A673 (cell line): ENCODE data around the gene MFSD6L. TPM values are rescaled to one million over a fixed set of nuclear protein-coding genes. Genes with fewer than 3 reads are reported as not detected.
"Not testable (repeated sequence)": the region's sequence is repeated elsewhere in the genome, so short reads cannot be mapped to it uniquely, and the experiment has no call there.

ENCODE experiments used
- BruUV-seq: library from RNA; stranded (reverse); fragments of 400-500 nt; replicated peaks from 2 replicates; lab custom pipeline; 2021; lab: Mats Ljungman, UMichigan
- CTCF ChIA-PET: fragments of 300-600 bp; sonication (Branson Sonifier 250); formaldehyde crosslinking; loops from one replicate; lab custom pipeline; 2022; ENCODE audit warnings: antibody characterized with exemption; lab: Charles Lee
- POLR2A ChIA-PET: fragments of 300-600 bp; sonication (Branson Sonifier 250); formaldehyde crosslinking; loops from one replicate; lab custom pipeline; 2022; ENCODE audit warnings: antibody characterized with exemption; ENCODE audit not compliant: low non-redundant PET; lab: Charles Lee
- DNase-seq: peaks from one replicate; pipeline ENCODE4 v3.0.0-alpha.2; 2015; ENCODE audit warnings: low spot score
- H3K27ac ChIP-seq: fragments of 200-600 bp; sonication (generic); 2 replicates; pipeline ENCODE4 v1.5.1; 2016; ENCODE audit warnings: mixed run types, low read depth, mild to moderate bottlenecking, mixed read lengths, antibody characterized with exemption, low read length; ENCODE audit not compliant: poor library complexity, severe bottlenecking
- H3K27me3 ChIP-seq: fragments of 200-600 bp; sonication (generic); replicated peaks from 2 replicates; pipeline ENCODE4 v1.6.1; 2017; ENCODE audit warnings: mixed run types, low read depth, mild to moderate bottlenecking, mixed read lengths, antibody characterized with exemption, low read length; ENCODE audit not compliant: insufficient read depth, poor library complexity
- H3K36me3 ChIP-seq: fragments of 200-600 bp; sonication (generic); 2 replicates; pipeline ENCODE4 v1.6.1; 2016; ENCODE audit warnings: mixed run types, mild to moderate bottlenecking, mixed read lengths, antibody characterized with exemption, low read length; ENCODE audit not compliant: insufficient read depth, poor library complexity, severe bottlenecking
- H3K4me1 ChIP-seq: fragments of 200-600 bp; sonication (generic); 2 replicates; pipeline ENCODE4 v1.6.1; 2017; ENCODE audit warnings: mixed run types, mild to moderate bottlenecking, mixed read lengths, antibody characterized with exemption, low read length; ENCODE audit not compliant: insufficient read depth, poor library complexity, severe bottlenecking
- H3K4me3 ChIP-seq: fragments of 200-600 bp; sonication (generic); 2 replicates; pipeline ENCODE4 v1.5.1; 2016; ENCODE audit warnings: low read depth, mixed run types, mild to moderate bottlenecking, mixed read lengths, low read length; ENCODE audit not compliant: poor library complexity, severe bottlenecking
- H3K9me3 ChIP-seq: fragments of 200-600 bp; sonication (generic); 2 replicates; pipeline ENCODE4 v1.6.1; 2016; ENCODE audit warnings: mixed run types, low read depth, mild to moderate bottlenecking, mixed read lengths, antibody characterized with exemption, low read length; ENCODE audit not compliant: poor library complexity, severe bottlenecking
- EZH2 ChIP-seq: fragments of 200-600 bp; sonication (generic); IDR thresholded peaks from 2 replicates; pipeline ENCODE4 v1.6.1; 2017; ENCODE audit warnings: borderline replicate concordance, low read depth, mild to moderate bottlenecking, mixed read lengths, antibody characterized with exemption, low read length; ENCODE audit not compliant: poor library complexity, severe bottlenecking
- intact Hi-C: fragments of 100-400 bp; cut with micrococcal nuclease; formaldehyde crosslinking; loops from one replicate; pipeline ENCODE4 v1.10.0; 2022; ENCODE audit not compliant: unreplicated experiment
- total RNA-seq: library from RNA; stranded (reverse); gene quantifications from 2 replicates; pipeline ENCODE4 v1.2.3, GENCODE V29; 2021
- TF ChIP-seq, protein P1 (sequence below): fragments of 300-800, 200-600 bp; sonication (generic); conservative IDR thresholded peaks from 2 replicates; pipeline ENCODE4 v1.5.1; 2017; ENCODE audit warnings: low read depth, mild to moderate bottlenecking, antibody characterized with exemption, low read length, moderate library complexity, mixed read lengths

The MFSD6L gene
- total RNA-seq, 1 experiment from 2014 or later, result not detected

DNA sequence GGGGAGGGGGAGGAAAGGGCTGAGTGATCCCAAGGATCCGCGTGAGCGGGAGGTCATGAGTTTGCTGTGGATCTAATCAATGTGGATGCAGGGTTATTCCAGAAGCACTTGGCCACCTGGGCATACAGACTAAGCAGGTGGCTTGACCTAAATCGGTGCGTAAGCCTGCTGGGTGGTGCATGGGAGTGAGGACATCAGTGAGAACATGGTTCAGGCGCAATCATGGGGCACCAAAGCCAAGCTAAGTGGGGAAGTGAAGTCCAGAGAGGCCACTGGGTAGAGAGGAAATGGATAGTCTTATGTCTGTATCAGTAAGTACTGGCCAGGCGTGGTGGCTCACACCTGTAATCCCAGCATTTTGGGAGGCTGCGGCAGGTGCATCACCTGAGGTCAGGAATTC lies 18.9 kb upstream of the MFSD6L start:
- CTCF ChIA-PET, result no interaction called here
- DNase-seq, result no peak
- BruUV-seq, result no TSS peak

DNA sequence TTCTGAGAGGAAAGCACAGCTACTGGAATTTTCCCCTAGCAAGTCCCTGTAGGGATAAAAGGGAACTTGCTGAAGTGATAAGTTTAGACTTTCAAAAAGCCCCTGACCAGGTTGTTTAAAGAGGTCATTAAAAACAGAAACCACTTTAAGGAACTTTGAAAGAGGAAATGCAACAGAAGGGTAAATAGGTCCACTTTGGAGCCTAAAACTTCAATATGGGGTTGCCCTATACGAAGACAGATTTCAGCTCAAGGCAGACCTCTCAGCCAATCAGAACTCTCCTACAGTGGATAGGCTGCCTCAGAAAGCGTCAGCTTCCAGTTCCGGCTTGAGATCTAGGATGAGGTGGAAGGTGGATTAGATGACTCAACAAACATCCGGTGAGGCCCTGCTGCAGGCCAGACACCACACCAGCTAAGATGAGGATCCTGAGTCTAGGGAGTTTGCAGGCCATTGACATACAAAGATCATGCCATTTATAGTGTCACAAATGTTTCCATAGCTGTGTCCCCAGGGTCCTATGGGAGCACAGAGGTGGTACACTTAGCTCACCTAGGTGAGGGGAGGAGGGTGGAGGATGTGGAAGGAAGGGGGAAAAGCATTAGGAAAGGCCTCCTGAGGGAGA lies 7.9 kb upstream of the MFSD6L start:
- Histone ChIP-seq H3K27ac (no peak overlapping the region), H3K36me3 (no peaks in the 10 kb centered on the region), H3K4me1 (no peaks in the 10 kb centered on the region), H3K27me3 (no peaks in the 10 kb centered on the region), H3K4me3 (no peak overlapping the region), H3K9me3 (peaks cover 5% of the 10 kb centered on the region)
- intact Hi-C loops, result loop anchor here (5.0 kb wide), 1 partner anchor 90 kb away; no protein-coding TSS in a partner anchor
- POLR2A ChIA-PET, result no interaction called here
- no peak for DNase-seq
- TF ChIP-seq EZH2, result no peak
- TF ChIP-seq, protein P1, sequence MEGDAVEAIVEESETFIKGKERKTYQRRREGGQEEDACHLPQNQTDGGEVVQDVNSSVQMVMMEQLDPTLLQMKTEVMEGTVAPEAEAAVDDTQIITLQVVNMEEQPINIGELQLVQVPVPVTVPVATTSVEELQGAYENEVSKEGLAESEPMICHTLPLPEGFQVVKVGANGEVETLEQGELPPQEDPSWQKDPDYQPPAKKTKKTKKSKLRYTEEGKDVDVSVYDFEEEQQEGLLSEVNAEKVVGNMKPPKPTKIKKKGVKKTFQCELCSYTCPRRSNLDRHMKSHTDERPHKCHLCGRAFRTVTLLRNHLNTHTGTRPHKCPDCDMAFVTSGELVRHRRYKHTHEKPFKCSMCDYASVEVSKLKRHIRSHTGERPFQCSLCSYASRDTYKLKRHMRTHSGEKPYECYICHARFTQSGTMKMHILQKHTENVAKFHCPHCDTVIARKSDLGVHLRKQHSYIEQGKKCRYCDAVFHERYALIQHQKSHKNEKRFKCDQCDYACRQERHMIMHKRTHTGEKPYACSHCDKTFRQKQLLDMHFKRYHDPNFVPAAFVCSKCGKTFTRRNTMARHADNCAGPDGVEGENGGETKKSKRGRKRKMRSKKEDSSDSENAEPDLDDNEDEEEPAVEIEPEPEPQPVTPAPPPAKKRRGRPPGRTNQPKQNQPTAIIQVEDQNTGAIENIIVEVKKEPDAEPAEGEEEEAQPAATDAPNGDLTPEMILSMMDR, result no peak
- BruUV-seq, result no TSS peak
- CTCF ChIA-PET, result no interaction called here

More for the DNA sequence above, 18.9 kb upstream of the MFSD6L start:
- TF ChIP-seq, protein P1, result no peak
- TF ChIP-seq EZH2, result no peak
- intact Hi-C loops, result no loop called here
- Histone ChIP-seq H3K4me3 (no peak overlapping the region), H3K4me1 (no peaks in the 10 kb centered on the region), H3K9me3 (no peaks in the 10 kb centered on the region), H3K27me3 (peaks cover 36% of the 10 kb centered on the region), H3K27ac (no peak overlapping the region), H3K36me3 (no peaks in the 10 kb centered on the region)
- POLR2A ChIA-PET, result interaction anchor here (0.5 kb wide), 1 partner anchor 54 kb away, joined by 4 read pairs; no protein-coding TSS in a partner anchor

DNA sequence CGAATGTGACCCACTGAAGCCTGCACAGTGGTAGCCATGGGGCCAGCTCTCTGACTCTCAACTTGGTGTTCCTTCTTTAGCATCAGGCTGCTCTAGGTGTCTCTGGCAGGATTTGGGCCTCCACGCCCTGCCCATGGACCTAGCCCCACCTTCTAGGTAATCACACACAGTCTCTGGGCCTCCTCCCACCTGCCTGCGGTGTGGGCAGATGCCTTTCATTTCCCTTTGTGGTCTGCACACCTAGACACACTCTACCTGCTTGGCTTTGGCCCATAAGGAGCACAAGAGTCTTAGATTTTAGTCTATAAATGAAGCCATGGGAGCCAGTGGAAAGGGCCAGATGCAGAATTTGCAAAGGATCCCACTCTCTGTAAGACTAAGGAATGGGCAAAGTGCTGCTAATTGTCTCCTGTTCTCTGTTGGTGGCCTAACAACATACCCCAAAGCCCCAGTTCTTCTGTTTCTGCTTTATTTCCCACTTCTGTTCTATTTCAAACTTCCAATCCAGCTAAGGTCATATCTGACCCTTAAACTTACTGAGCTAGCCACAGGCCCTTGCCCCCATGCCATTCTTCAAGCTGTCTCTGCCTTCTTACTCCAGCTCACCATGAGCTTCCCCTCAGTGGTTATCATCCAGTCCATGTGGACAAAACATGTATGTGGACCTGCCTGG lies 7.2 kb upstream of the MFSD6L start:
- ChIA-PET CTCF (no interaction called here), POLR2A (no interaction called here)
- Histone ChIP-seq H3K36me3 (no peaks in the 10 kb centered on the region), H3K9me3 (peaks cover 5% of the 10 kb centered on the region), H3K4me3 (no peak overlapping the region), H3K27me3 (no peaks in the 10 kb centered on the region), H3K27ac (no peak overlapping the region), H3K4me1 (no peaks in the 10 kb centered on the region)
- BruUV-seq, result no TSS peak
- DNase-seq, result no peak
- TF ChIP-seq EZH2, result no peak
- TF ChIP-seq, protein P1, result no peak
- intact Hi-C loops, result loop anchor here (5.0 kb wide), 1 partner anchor 91 kb away; no protein-coding TSS in a partner anchor

DNA sequence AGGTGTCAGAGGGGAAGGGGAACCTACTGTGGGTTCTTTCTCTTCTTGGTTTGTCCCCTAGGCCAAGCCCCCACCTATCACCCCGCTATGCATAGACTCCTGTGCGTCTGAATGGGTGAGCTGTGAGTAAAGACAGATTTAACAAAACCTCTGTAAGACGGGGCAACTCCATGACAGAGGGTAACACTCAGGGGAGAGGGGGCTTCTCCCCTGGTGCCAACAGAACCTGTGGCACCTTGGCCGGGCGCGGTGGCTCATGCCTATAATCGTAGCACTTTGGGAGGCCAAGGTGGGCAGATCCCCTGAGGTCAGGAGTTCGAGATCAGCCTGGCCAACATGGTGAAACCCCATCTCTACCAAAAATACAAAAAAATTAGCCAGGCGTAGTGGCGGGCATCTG lies 6.2 kb upstream of the MFSD6L start:
- H3K27ac ChIP-seq, POLR2A ChIA-PET, H3K9me3 ChIP-seq, H3K36me3 ChIP-seq, BruUV-seq, CTCF ChIA-PET, H3K27me3 ChIP-seq, DNase-seq, H3K4me1 ChIP-seq, H3K4me3 ChIP-seq: not testable (repeated sequence)
- intact Hi-C loops, result loop anchor here (5.0 kb wide), 1 partner anchor 92 kb away; no protein-coding TSS in a partner anchor
